HG03558 (cell line): ENCODE measurements around the gene PPL.
A peak's percentile ranks its signal among the peaks of the same experiment; 100 is the strongest.

Experiments
- ATAC-seq: cut with Tn5 transposase; IDR thresholded peaks from one replicate; pipeline ENCODE4 v1.9.1; 2021; ENCODE audit warnings: moderate number of reproducible peaks; ENCODE audit not compliant: unreplicated experiment; ENCODE audit errors: extremely low read depth

Gene PPL

GRCh38 chr16:4869147-4869805 lies 67.7 kb downstream of the PPL start:
- ATAC-seq: no peak

- no peak for ATAC-seq
Measured at GRCh38 chr16:4868535-4868934, 68.4 kb downstream of the PPL start.

- ATAC-seq: no peak
Measured at GRCh38 chr16:4868026-4868425, 68.9 kb downstream of the PPL start.

- no peak for ATAC-seq
Measured at GRCh38 chr16:4866586-4866985, 70.4 kb downstream of the PPL start.

GRCh38 chr16:4865231-4865860 lies 71.6 kb downstream of the PPL start:
- no peak for ATAC-seq

- ATAC-seq: no peak
Measured at GRCh38 chr16:4864728-4865127, 72.2 kb downstream of the PPL start.

GRCh38 chr16:4862639-4863038 lies 74.3 kb downstream of the PPL start:
- no peak for ATAC-seq

- no peak for ATAC-seq
Measured at GRCh38 chr16:4860727-4861342, 76.1 kb downstream of the PPL start.

GRCh38 chr16:4859900-4860255 lies 77.1 kb downstream of the PPL start:
- no peak for ATAC-seq

GRCh38 chr16:4859190-4859899 lies 77.6 kb downstream of the PPL start:
- no peak for ATAC-seq

GRCh38 chr16:4855804-4856203 lies 81.1 kb downstream of the PPL start:
- ATAC-seq: no peak

GRCh38 chr16:4855371-4855770 lies 81.6 kb downstream of the PPL start:
- no peak for ATAC-seq

- no peak for ATAC-seq
Measured at GRCh38 chr16:4852221-4852872, 84.6 kb downstream of the PPL start.

GRCh38 chr16:4850211-4850610 lies 86.7 kb downstream of the PPL start:
- no peak for ATAC-seq

GRCh38 chr16:4847774-4848587 lies 89.0 kb downstream of the PPL start:
- ATAC-seq: no peak

GRCh38 chr16:4846901-4847773 lies 89.8 kb downstream of the PPL start, which contains the start of the genes GLYR1 and UBN1:
Gene GLYR1, minus strand, starts transcription at chr16:4847288. Its CDS starts 23 bp downstream, at chr16:4847265.
Gene UBN1, plus strand, starts transcription at chr16:4847481. Its CDS starts 5,437 bp downstream, at chr16:4852918.
- ATAC-seq: peak; percentile 78

GRCh38 chr16:4846503-4846900 lies 90.4 kb downstream of the PPL start:
- ATAC-seq: no peak

- no peak for ATAC-seq
Measured at GRCh38 chr16:4840984-4841383, 96.0 kb downstream of the PPL start.

- ATAC-seq: no peak
Measured at GRCh38 chr16:4839942-4840341, 97.0 kb downstream of the PPL start.
